ENCODE data around the gene AVPR2. TPM values are rescaled to one million over a fixed set of nuclear protein-coding genes. Genes with fewer than 3 reads are reported as not detected.

The AVPR2 gene
- polyA plus RNA-seq, 2 of the 4 experiments (the other 2 are of a cell fraction), result not detected

DNA sequence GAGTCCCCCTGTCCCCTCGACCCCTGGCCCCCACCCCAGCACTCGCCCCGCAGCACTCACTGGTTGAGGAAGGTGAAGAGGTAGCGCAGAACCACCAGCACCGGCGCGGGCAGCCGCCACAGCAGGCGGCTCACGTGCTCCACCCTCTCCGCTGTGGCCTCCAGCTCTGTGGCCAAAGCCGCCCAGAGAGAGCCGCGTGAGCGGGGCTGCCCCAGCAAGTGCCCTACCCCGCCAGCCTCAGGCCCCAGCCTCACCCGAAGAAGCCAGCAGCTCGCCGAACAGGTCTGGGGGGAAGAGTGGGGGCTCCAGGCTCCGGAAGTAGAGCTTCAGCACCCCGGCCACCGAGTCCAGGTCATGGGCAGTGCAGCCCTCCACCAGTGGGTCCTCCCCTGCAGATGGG, 6.0 kb downstream of the AVPR2 start:
- no peak for TF ChIP-seq CEBPB (IDR thresholded peaks at IDR 0.05)
- TF ChIP-seq PHF8 (IDR thresholded peaks at IDR 0.05; ENCODE audit: borderline replicate concordance, low read depth), result no peak
- TF ChIP-seq TP53 (CRISPR knock-in tag; IDR thresholded peaks at IDR 0.05), result no peak
- TF ChIP-seq FOSL2 (IDR thresholded peaks at IDR 0.05), result no peak
- no peak for TF ChIP-seq FOSL2 (CRISPR knock-in tag; IDR thresholded peaks at IDR 0.05)
- TF ChIP-seq KDM5A (IDR thresholded peaks at IDR 0.05), result no peak
- no peak for TF ChIP-seq FOSB (CRISPR knock-in tag; IDR thresholded peaks at IDR 0.05)
- POLR2A ChIA-PET, result interaction anchor here (0.8 to 1.0 kb wide), 3 partner anchors 13 to 18 kb away, joined by 3 to 5 read pairs (median 3); no protein-coding TSS in a partner anchor
- ATAC-seq (no peak), DNase-seq (ENCODE audit: low read depth in 1 of 2, low spot score in 1 of 2) (no peak), FAIRE-seq (no peak)
- no peak overlapping the region for H3K27ac ChIP-seq
- CTCF ChIA-PET, result interaction anchor here (0.6 to 8.6 kb wide), 12 partner anchors 10 to 147 kb away, joined by 3 to 56 read pairs (median 3); partner anchors contain the start of gene PLXNB3
- no peaks in the 10 kb centered on the region for H3K9me3 ChIP-seq
- H3K4me3 ChIP-seq, result no peak overlapping the region
- H3K4me1 ChIP-seq, result no peaks in the 10 kb centered on the region
- no peak overlapping the region for H3K4me2 ChIP-seq
- no CpG with 5 or more reads among the region's 22 CpGs for WGBS (ENCODE audit: missing lambda C conversion rate)

DNA sequence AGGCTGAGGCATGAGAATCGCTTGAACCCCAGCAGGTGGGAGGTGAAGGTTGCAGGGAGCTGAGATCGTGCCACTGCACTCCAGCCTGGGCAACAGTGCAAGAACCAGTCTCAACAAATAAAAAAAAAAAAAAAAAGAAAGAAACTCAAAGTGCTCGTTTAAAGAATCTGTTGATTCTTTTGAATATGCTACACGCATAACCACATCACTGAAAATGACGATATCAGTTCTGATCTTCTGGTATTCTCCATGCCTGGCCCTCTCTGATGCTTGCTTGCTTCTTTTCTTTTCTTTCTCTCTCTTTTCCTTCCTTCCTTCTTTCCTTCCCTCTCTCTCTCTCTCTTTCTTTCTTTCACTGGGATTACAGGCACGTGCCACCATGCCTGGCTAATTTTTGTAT, 7.3 kb downstream of the AVPR2 start:
- TF ChIP-seq ATOH8 (CRISPR knock-in tag; IDR thresholded peaks at IDR 0.05; ENCODE audit: low read depth) (no peak), RARB (CRISPR knock-in tag; IDR thresholded peaks at IDR 0.05) (no peak), ZFP36 (IDR thresholded peaks at IDR 0.05; ENCODE audit: borderline replicate concordance, partially characterized antibody) (no peak), ELK1 (IDR thresholded peaks at IDR 0.05; ENCODE audit: low read depth, low read length) (no peak), HOXB5 (CRISPR knock-in tag; IDR thresholded peaks at IDR 0.05) (no peak), POLR2AphosphoS2 (conservative IDR thresholded peaks at IDR 0.05; ENCODE audit: low read length) (no peak), JUNB (IDR thresholded peaks at IDR 0.05) (no peak), ZSCAN20 (CRISPR knock-in tag; IDR thresholded peaks at IDR 0.05) (no peak), FOSL2 (IDR thresholded peaks at IDR 0.05) (no peak), FOSL2 (CRISPR knock-in tag; IDR thresholded peaks at IDR 0.05) (no peak)
- CTCF ChIA-PET, result interaction anchor here (0.6 to 8.6 kb wide), 8 partner anchors 11 to 822 kb away, joined by 3 to 56 read pairs (median 3); no protein-coding TSS in a partner anchor
- 46% methylated on average over 6 of the region's 6 CpGs for WGBS (ENCODE audit: missing lambda C conversion rate)
- Histone ChIP-seq H3K4me2 (no peak overlapping the region), H3K4me1 (no peaks in the 10 kb centered on the region), H3K4me3 (no peak overlapping the region), H3K27ac (no peak overlapping the region), H3K9me3 (no peaks in the 10 kb centered on the region)
- FAIRE-seq (no peak), DNase-seq (ENCODE audit: low read depth in 1 of 2, low spot score in 1 of 2) (no peak), ATAC-seq (no peak)
- POLR2A ChIA-PET, result no interaction called here

- Histone ChIP-seq H3K4me3 (no peak overlapping the region), H3K27ac (no peak overlapping the region), H3K4me1 (no peaks in the 10 kb centered on the region), H3K4me2 (no peak overlapping the region), H3K9me3 (no peaks in the 10 kb centered on the region)
- FAIRE-seq (no peak), ATAC-seq (no peak), DNase-seq (ENCODE audit: low read depth in 1 of 2, low spot score in 1 of 2) (no peak)
- ChIA-PET POLR2A (no interaction called here), CTCF (interaction anchor here (1.0 to 8.6 kb wide), 3 partner anchors 10 to 304 kb away, joined by 3 to 56 read pairs (median 4); no protein-coding TSS in a partner anchor)
- no CpG with 5 or more reads among the region's 17 CpGs for WGBS (ENCODE audit: missing lambda C conversion rate)
- TF ChIP-seq FOXS1 (CRISPR knock-in tag; IDR thresholded peaks at IDR 0.05) (no peak), HES2 (IDR thresholded peaks at IDR 0.05) (no peak), FOSB (CRISPR knock-in tag; IDR thresholded peaks at IDR 0.05) (no peak), HMGXB4 (CRISPR knock-in tag; IDR thresholded peaks at IDR 0.05; ENCODE audit: borderline replicate concordance) (no peak)
- TF ChIP-seq, protein P1, sequence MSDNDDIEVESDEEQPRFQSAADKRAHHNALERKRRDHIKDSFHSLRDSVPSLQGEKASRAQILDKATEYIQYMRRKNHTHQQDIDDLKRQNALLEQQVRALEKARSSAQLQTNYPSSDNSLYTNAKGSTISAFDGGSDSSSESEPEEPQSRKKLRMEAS (IDR thresholded peaks at IDR 0.05), result no peak
- TF ChIP-seq, protein P2, sequence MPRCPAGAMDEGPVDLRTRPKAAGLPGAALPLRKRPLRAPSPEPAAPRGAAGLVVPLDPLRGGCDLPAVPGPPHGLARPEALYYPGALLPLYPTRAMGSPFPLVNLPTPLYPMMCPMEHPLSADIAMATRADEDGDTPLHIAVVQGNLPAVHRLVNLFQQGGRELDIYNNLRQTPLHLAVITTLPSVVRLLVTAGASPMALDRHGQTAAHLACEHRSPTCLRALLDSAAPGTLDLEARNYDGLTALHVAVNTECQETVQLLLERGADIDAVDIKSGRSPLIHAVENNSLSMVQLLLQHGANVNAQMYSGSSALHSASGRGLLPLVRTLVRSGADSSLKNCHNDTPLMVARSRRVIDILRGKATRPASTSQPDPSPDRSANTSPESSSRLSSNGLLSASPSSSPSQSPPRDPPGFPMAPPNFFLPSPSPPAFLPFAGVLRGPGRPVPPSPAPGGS (IDR thresholded peaks at IDR 0.05), result no peak
- TF ChIP-seq, protein P3, sequence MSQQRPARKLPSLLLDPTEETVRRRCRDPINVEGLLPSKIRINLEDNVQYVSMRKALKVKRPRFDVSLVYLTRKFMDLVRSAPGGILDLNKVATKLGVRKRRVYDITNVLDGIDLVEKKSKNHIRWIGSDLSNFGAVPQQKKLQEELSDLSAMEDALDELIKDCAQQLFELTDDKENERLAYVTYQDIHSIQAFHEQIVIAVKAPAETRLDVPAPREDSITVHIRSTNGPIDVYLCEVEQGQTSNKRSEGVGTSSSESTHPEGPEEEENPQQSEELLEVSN (IDR thresholded peaks at IDR 0.05; ENCODE audit: borderline replicate concordance, low read depth), result no peak
Measured at GRCh38 chrX:153913211-153913610, 8.7 kb downstream of the AVPR2 start.
